ENCODE measurements around the gene DNAJC4.

GRCh38 chr11:64263021-64263946 lies 32.9 kb downstream of the DNAJC4 start:
- TF ChIP-seq, protein P1, sequence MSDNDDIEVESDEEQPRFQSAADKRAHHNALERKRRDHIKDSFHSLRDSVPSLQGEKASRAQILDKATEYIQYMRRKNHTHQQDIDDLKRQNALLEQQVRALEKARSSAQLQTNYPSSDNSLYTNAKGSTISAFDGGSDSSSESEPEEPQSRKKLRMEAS (IDR thresholded peaks at IDR 0.05), result no peak
- no peak for TF ChIP-seq CTCF (IDR thresholded peaks at IDR 0.05)

Measured in A549 (cell line).